Stimulated activated CD8-positive, alpha-beta memory T cell treated with anti-CD3 and anti-CD28 coated beads, Interleukin-15, amount 100 ng/mL, for 24 hours (primary cell): ENCODE results near the gene RCL1.
"Not testable (repeated sequence)": the region's sequence is repeated elsewhere in the genome, so short reads cannot be mapped to it uniquely, and the experiment has no call there.

Source experiments
- DNase-seq: peaks from one replicate; pipeline ENCODE4 v3.0.0-alpha.2; 2020; ENCODE audit warnings: low read depth

Gene RCL1

DNA sequence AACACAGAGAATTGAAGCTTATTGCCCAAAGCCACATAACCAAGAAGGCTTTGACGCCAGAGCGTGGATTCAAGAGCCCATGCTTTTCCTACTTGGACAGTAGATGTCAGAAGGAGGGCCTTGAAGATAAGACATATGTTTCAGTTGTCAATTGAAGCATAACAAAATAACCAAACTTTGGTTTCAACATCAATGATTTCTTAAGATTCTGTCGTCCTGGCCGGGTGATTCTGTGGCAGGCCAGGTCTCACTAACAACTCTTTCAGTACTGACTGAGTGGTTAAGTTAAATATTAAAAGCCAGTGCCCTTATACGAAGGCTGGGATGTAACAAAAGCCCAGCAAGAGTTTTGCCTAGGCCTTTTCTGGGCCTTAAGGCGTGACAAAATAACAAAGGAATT, 94.0 kb downstream of the RCL1 start:
- no peak for DNase-seq

- no peak for DNase-seq
These were observed 94.8 kb downstream of the RCL1 start for GRCh38 chr9:4887556-4887955.

DNA sequence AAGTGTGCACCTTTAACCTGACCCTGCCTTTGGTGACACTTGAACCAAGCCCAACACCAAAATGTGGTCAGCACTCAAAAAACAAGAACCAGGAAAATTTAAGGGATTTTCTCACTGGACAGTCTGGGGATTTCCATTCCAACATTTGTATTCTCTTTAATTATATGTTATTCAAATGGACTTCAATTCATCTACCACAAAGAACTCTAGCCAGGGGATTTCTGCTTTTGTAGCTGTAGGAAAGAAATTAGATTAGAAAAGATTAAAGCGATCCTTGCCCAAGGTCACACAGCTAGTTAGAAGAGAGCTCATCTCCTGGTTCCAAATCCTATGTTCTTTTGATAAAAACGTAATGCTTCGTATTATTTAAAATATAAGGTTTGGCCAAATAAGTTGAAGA, 97.5 kb downstream of the RCL1 start:
- DNase-seq = no peak

DNA sequence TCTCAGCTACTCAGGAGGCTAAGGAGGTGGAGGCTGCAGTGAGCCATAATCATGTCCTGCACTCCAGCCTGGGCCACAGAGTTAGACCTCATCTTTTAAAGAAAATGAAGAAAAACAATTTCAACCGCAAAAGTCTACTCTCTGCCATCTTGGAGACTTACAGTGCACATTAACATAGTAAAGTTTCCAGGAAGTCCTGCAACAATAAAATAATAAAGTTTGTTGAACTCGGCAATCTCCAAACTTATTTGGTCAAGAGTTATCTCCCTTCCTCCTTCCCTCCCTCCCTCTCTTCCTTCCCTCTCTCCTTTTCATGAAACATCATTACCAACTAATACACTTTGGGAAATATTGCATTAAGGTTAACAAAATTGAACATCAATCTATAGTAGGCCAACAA, 98.2 kb downstream of the RCL1 start:
- no peak for DNase-seq

DNA sequence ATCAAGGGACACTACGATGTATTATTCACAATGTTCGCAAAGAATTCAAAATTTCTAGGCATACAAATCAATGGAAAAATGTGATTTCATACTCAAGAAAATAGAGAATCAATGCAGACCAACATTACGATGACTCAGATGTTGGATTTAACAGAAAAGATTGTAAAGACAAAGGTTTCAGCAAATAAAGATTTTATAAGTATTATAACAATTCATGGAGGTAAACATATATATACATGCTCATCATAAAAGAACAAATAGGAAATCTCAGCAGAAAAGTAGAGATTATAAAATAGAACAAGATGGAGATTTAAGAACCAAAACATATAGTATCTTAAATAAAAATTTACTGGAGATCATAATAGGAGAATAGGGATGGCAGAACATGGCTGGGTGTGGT, 98.9 kb downstream of the RCL1 start:
- no peak for DNase-seq

- no peak for DNase-seq
These were observed 99.9 kb downstream of the RCL1 start for GRCh38 chr9:4892501-4893194.

- no peak for DNase-seq
These were observed 101.3 kb downstream of the RCL1 start for GRCh38 chr9:4894076-4894475.

- DNase-seq = not testable (repeated sequence)
These were observed 107.1 kb downstream of the RCL1 start for GRCh38 chr9:4899853-4900252.

- DNase-seq = not testable (repeated sequence)
These were observed 108.8 kb downstream of the RCL1 start for GRCh38 chr9:4901401-4902134.

GRCh38 chr9:4902135-4902475, 109.4 kb downstream of the RCL1 start:
- DNase-seq = no peak

DNA sequence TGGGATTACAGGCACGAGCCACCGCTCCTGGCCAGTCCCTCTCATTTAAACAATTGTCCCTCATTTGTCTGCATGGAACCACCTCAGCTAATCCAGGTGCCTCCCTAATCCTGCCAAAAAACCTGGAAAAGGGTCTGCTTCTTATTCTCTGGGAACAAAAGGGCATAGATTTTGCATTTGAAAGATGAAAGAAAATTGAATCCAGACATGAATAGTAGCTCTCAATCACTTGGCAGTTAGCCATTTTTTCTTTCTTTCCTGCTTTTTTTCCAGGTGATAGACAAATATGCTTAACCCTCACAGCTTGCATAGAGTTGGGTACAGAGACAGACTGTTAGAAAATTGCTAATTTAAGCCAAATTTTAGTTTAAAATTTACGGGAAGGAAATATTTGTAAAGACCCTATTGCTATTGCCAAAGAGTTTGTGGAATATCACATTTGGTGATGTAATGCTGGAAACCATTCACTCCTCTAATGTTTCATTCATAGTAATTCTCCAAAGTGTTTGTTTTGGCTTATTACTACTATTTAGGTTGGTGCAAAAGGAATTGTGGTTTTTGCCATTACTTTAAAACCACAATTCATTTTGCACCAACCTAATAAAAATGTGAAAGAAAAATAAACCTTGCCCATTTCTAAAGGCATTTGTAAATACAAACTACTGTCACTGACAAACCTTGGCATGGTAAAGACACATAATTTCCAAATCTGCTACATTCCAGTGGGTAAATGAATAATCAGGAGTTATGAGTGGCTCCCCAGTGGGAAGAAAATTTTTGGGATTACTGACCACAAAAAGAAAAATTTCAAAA, 111.8 kb downstream of the RCL1 start:
- no peak for DNase-seq

DNA sequence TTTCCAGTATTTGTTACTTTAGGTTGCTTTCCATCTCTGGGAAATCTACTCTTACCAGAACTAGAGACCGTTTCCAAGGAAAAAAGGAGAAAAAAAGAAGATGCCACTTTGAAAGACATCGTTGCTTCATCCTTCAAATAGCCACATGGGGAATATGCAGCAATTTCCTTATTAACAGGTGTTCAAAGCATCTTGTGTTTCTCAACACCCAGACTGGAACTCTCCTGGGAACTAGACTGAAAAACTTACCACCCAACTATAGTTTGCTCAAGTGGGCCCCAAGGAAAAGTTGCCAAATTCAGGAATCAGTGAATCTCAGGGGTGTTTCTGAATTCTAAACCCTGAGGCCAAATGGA, 112.4 kb downstream of the RCL1 start:
- no peak for DNase-seq
